HG03139 (cell line): ENCODE results near the gene BRD9.

Source experiments
- ATAC-seq: cut with Tn5 transposase; IDR thresholded peaks from one replicate; pipeline ENCODE4 v1.9.1; 2021; ENCODE audit not compliant: unreplicated experiment

The BRD9 gene

DNA sequence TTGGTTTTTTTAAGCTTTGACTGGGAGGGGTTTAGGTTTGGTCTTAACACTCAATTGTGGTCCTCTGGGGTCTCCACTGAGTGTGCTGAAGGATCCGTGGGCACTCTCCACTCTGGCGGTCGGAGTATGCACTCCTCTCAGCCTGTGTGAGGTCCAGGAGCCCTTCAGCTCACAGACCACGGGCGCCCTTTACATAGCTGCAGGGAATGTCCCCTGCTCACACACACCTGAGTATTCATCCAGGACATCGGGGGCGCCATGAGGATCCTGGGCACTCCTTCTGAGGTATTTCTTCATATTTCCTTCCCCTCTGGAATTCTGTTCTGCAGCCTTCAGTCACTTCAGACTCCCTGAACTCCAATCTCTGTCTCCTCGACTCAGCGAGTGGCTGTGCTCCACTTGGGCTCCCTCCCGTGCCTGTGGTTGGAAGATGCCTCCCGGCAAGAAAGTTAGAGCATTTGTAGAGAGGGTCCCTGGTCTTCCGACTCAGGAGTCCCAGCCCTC, 12.6 kb upstream of the BRD9 start:
- ATAC-seq: no peak

DNA sequence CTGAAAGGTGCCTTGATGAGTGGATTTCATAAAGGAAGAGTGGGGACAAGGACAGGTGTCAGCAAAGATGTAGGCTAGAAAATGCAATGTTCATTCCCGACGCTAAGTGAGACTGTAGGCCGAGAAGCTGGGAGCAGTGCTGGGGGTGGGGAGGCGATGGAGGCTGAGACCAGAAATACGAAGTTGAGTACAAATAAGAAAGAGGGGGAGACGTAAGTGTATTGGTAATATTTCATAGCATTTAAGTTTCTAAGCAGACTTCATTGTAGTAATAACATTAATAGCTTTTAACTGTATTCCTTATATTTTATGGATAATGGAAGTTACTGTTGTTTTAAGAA, 11.1 kb upstream of the BRD9 start:
- ATAC-seq: no peak

DNA sequence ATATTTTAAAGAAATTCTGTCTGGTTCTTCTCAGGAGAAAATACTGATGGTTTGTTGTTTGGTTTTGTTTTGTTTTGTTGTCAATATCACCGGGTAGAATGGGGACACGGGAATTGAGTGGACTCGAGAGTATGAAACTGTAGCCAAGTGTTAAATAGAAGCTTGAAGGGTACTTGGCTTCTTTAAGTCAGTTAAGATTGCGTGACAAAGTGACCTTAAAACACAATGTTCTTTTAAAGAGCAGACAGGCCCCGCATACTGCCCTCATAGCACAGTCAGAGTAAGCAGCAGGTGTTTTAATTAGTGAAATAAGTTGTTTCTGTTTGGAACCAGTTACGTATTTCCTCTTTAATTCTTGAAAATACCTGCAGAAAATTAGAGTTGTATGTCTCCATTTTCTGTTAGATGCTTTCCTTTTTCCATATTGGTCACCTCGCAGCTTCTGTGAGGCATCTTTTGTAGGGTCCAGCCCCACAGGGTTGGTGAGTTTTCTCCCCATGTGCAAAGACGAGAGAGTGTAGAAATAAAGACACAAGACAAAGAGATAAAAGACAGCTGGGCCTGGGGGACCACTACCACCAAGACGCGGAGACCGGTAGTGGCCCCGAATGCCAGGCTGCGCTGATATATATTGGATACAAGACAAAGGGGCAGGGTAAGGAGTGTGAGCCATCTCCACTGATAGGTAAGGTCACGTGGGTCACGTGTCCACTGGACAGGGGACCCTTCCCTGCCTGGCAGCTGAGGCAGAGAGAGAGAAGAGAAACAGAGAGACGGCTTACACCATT, 9.7 kb upstream of the BRD9 start:
- ATAC-seq: no peak

DNA sequence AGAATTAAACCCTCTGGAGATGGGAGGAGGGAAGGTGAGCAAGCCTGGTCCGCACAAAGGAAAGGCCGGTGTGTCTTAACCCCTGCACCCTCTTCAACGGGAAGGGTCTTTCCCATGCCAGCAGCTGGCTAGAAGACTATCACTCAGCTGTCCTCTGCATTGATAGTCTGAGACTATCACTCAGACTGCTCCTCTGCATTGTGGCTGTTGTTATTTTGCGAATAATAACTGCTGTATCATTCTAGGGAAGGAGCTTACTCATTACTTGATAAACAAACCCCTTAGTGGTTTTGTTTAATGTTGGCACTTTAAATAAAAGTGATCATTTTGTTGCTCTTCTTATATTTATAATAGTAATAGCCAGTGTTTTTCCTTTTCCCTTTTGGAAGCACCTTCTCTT, 8.2 kb upstream of the BRD9 start:
- no peak for ATAC-seq

DNA sequence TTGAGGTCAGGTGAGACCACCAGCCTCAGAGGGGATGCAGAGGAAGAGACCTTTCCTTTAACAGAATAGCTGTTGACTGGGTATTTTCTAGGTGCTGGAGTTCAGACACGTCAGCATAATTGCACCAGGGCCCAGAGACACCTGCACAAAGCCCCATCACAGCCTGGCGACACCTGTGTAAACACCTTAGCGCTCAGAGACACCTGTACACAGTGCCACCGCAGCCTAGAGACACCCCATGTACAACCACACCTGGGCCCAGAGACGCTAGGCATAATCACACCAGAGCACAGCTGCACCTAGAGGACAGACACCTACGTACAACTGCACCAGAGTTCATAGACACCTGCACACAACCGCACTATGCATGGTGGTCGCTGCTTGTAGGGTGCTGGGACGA, 1.1 kb upstream of the BRD9 start:
- ATAC-seq: no peak

DNA sequence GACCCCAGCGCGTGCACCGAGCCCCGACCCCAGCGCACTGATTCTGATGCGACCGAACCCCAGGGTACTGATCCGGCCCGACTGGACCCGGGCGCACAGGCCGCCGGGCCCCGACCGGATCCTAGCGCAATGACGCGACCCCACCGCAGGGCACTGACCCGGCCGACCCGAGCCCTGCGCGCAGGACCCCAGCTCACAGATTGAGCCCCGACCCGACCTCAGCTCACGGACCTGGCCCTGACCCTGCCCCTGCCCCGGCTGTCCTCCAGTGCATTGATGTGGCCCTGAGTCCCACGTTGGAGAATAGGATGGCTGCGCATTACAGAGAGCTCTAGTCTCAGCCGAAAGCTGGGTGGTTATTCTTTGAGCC, 521 bp upstream of the BRD9 start:
- peak; percentile 6 for ATAC-seq

DNA sequence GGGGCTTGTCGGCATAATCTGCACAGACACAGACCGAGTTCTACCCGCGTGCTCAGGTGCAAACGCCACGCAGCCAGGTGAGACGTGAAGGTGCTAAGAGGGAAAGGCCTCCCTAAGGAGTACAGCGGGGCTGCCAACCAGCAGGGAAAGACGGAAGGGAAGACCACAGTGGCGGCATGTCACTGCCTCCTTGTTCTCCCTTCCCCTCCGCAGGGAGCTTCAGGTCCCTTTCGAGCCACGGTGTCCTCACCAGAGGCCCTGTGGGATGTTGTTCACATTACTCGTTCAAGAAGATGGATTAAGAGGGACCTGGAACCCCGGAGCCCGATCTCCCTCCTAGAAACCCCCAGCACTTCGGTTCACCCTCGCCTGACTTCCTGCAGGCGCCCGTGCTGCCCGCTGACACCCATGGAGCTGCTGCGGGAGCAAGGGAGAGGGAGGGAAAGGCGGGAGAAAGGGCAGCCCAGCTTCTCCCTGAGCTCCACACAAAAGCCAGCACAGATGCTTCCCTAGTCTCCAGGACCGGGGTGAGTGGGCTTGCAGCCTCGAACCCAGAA, 686 bp downstream of the BRD9 start:
- no peak for ATAC-seq

DNA sequence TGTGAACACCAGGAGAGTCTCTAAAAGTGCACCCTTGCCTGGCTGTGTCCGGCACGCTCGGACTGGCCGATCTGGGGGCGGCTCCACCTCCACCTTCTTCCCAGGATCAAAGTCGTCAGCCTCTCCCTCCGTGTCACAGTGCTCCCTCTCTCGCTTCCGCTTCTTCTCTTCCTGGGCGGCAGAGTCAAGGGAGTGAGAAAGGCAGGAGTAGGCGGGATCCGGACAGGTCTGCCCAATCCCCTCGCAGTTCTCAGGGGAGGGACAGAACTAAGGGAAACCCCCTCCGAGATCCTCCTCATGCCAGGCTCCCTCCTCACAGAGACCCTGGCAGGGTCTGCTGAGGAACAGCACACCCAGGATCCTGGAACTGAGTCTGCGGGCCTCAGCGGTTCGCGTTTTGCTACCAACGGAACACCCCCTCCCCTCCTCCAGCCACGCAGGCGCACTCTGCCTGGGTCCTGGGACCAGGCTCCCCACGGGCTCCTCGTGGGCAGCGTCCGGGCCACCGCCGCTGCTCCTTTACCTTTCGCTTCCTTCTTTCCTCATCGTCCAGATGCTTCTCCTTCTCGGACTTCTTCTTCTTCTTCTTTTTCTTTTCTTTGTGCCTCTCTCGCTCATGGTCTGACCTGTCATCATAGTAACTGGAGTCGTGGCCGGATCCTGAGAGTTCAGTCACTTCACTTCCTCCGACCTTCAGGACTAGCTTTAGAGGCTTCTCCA, 1.3 kb downstream of the BRD9 start:
- ATAC-seq: no peak

DNA sequence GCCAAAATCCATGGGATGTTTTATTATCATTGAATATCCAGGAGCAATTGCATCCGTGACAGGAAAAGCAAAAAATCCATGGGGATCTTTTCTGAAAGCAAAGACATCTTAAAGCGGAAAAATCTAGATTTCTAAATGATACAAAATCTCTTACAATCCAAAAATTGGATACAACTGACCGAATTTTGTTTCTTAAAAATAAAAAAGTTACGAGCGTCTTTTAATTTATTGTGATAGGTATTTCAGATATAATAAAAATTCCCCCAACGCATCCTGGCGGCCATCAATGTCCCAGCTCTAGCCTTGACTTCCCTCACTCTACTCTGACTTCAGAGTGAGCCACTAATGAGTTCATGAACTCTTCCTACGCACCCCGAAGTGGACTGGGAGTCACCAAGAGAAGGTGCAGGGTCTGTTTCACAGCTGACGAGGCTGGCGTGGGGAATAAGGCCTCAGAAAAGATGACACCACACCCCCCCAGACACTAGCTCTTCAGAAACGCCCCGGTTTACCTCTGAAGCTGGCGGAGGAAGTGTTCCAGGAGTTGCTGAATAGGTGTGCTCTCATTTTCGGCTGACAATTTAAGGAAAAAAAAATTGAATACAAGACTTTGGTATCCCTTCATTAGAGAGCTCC, 3.4 kb downstream of the BRD9 start:
- no peak for ATAC-seq

DNA sequence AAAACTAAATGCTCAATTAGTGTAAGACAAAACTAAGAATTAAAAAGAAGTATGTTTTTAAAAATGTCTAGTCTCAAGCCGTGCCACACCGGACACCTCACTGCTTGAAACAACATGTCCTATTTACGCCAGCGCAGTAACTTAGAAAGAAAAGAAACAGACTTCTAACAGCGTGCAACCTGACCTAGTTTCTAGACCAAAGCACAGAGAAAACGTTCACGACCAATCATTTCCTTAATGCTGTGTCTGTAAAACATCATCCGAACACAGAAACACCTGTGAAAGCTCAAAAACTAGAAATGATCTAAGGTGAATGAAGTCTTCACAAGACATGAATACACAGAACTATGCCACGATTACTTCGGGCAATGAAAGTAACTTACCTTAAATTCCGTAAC, 4.0 kb downstream of the BRD9 start:
- ATAC-seq: no peak

DNA sequence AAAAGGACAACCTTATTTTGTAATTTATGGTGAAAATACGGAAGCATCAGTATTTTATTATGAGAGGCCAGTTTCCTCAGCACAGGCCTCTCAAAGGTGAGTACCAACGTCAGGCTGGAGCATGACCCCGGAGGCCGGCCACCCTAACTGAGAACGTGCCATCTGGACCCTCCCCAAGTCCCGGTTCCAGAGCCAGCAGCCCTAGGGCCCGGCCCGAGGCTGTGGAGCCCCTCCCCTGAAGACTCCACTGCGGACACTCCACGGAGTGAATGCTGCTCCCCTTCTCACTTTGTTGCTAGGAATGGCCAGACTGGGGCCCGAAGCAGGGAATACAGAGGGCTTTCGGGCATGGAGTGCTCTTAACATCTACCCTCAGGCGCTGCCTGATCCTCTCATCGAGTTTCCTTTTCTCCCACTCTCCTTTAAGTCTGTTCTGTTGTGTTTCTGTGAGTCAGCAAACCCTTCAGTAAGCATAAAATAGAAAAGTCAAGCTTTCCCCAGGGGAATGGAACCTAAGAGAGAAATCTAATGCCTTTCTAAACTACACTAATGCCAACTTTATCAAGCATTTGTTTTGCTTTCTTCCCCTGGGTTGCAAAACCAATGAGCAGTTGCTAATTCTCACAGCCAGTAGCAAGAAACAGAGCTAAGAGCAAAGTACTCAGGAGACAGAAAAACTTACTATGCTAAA, 4.5 kb downstream of the BRD9 start:
- ATAC-seq: no peak

DNA sequence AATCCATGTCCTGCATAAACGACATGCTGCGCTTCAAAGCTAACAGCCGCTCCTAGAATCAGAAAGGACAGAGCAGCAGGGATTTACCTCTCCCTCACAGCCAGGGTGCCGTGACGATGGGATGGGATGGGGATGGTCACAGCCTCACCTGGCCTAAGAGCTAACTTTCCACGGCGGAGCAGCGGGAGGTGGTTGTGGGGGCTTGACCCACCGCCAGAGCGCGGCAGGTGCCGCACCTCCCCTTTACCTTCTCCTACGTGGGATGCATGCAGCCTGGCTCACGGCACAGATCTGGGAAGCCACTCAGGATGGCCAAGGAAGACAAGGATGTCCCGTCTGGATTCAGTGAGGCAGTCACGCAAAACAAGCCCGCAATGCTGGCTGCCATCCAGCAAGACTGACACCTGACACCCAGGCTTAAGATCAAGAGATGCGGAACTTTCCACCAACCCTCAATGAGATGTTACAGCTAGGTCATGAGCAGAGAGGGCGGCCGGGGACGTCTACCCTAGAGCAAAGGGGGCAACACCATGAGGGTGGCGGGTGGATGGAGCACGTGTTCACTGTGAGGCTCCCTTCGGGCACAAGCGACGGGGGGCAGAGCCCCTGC, 5.8 kb downstream of the BRD9 start:
- no peak for ATAC-seq

DNA sequence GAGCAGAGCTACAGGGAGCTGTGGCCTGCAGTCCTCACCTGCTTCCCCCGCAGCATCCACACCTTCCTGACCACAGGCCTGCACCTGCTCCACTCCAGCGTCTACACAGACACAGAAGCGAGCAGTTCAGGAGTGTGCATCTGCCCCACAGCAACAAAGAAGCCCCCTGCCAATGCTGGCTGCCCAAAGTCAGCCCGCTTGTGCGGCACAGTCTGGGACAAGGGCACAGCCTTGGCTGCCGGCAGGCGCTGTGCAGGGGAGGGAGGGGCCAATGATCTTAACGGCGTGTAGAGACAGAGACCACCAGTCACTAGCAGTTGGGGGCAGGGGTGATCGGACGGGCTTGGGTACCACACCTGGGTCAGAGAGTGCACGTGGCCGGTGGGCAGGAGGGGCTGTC, 6.6 kb downstream of the BRD9 start:
- ATAC-seq: no peak

DNA sequence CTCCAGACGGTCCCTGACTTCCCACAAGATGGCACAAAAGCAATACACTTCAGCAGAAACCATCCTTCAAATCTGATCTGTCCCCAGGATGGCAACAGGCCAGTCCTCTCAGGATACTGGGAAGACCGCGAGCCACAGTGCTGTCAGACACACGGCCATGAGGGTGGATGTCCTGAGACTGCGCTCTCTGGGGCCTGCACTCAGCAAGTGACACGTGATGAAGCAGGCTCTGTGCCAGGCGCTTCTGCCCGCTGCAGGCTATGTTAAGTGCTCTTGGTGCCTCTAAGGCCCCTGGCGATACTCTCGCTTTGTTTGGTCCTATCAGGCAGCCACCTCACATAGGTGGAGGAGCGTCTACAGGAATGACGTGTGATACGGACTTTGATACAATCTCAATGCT, 7.1 kb downstream of the BRD9 start:
- no peak for ATAC-seq

DNA sequence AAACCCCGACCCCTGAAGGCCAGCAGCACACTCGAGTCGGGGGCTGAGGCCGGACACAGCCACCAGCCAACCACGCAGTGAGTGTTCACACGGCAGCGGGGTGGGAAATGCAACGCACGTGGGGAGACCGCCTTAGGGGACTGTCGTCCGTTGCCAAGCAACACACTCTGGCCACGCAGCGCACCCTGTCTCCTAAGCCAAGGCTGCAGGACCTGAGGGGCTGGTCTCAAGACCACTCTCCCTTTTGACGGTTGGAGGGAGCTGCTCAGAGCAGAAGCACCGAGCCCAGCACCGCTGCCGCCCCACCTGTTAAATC, 7.5 kb downstream of the BRD9 start:
- no peak for ATAC-seq

DNA sequence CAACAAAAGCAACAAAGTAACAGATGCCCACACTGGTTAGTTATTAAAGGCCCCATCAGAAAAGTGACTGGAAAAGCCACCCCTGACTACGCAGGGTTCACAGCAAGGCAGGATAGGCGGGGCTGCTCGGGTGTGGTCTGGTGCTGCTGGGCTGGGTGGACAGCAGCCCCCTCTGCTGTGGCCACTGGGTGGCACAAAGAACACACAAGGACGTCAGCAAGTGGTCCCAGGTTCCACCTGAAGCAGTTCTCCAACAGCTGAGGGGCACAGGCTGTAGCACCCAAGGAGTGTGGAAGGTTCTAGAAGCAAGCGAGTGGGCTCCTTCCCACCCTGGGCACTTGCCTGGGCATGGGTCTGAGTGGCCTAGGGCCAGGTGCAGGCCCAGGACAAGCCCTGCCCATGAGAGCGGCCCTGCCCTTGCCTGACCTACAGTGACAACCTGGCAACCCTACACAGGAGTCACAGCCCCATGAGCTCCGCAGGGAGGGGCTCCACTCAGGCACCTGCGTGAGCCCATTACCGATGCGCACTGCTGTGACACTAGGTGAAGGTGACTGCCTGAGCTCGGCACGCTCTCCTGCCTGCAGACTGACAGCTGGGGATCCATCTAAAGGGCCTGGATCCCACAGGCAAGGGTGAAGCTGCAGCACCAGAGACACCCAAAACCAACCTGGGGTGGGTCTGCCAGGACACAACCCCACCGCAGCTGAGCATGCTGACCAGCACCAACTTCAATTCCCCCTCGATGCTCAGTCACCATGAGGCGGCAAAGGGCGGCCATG, 8.1 kb downstream of the BRD9 start:
- ATAC-seq: no peak

DNA sequence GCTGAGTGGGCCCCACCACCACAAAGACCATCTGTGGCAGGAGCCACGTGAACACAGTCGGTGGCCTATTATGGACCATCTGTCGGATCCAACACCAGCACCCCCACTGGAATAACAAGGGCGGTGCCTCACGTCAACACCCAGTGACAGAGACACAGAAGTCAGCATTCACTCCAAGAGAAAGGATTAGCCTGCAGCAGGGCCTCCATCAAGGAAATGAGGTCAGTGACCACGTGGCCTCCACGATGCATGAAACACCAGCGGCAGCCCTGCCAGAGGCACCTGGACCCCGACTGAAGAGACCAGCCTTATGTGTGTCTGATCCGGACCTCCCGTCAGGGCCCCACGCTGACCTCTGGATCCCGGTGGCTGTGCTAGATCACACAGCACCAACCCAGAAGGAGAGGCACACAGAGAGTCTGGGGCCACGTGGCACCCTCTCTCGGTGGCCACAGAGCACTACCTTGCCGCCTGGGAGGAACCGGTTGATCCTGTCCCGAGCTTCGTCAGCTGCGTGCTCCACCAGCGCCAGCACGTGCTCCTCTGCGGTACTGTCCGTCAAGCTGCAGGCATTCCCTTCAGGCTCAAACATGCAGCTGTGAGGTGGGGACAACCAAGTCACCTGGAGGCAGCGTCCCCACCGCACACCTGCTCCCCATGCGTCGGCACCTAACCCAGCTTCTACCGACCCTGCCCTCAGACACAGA, 9.0 kb downstream of the BRD9 start:
- no peak for ATAC-seq

DNA sequence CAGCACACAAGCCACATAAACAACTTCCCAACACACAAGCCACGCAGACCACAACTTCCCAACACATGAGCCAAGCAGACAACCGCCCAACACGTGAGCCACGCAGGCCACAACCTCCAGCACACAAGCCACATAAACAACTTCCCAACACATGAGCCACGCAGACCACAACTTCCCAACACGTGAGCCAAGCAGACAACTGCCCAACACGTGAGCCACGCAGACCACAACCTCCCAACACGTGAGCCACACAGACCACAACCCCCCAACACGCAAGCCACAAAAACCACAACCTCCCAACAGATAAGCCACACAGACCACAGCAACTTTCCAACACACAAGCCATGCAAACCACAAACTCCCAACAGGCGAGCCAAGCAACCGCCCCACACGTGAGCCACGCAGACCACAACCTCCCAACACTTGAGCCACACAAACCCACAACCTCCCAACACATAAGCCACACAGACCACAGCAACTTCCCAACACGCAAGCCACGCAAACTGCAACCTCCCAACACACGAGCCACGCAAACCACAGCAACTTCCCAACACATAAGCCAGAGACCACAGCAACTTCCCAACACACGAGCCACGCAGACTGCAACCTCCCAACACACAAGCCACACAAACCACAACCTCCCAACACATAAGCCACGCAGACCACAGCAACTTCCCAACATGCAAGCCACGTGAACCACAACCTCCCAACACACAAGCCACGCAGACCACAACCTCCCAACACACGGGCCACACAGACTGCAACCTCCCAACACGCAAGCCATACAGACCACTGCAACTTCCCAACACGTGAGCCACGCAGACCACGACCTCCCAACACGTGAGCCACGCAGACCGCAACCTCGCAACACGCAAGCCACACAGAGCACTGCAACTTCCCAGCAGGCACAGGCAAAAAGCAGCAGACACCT, 10.1 kb downstream of the BRD9 start:
- ATAC-seq: no peak

DNA sequence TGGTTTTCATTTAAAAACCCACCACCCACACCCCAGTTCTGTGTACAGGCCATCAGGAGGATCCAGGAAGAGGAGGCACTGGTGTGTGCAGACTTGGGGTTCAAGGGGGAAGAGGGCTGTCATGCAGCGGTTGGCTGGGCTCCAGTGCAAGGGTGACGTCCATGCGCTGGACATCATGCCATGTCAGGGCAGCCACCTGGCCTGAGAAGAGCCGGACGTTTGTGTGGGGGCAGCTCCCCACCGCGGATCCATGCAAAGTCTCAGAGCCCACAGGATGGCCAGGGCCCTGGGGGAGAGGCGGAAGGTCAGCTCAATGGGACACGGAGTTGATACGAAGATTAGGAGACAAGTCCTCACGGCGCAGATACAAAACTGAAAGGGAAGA, 11.1 kb downstream of the BRD9 start:
- no peak for ATAC-seq
